GM18505 (cell line): ENCODE data around the gene EFNB2.

ENCODE experiments used
- ATAC-seq: cut with Tn5 transposase; IDR thresholded peaks from one replicate; pipeline ENCODE4 v1.9.1; 2021; ENCODE audit not compliant: unreplicated experiment
- POLR2A ChIP-seq: IDR thresholded peaks from 4 replicates; pipeline ENCODE4 v1.6.1; 2011; ENCODE audit warnings: borderline replicate concordance; ENCODE audit not compliant: insufficient read depth, insufficient read length; ENCODE audit errors: extremely low read depth

Gene EFNB2

GRCh38 chr13:106513025-106513983, 22.2 kb downstream of the EFNB2 start:
- ATAC-seq, result no peak
- no peak for TF ChIP-seq POLR2A

- no peak for TF ChIP-seq POLR2A
- peak; percentile 79 for ATAC-seq
These were observed 27.7 kb downstream of the EFNB2 start for GRCh38 chr13:106507560-106508274.

GRCh38 chr13:106506286-106506685, 29.2 kb downstream of the EFNB2 start:
- no peak for ATAC-seq
- no peak for TF ChIP-seq POLR2A

- no peak for ATAC-seq
- TF ChIP-seq POLR2A, result no peak
These were observed 29.7 kb downstream of the EFNB2 start for GRCh38 chr13:106505732-106506131.

GRCh38 chr13:106505295-106505694, 30.2 kb downstream of the EFNB2 start:
- no peak for TF ChIP-seq POLR2A
- no peak for ATAC-seq

GRCh38 chr13:106503730-106504453, 31.6 kb downstream of the EFNB2 start:
- TF ChIP-seq POLR2A, result no peak
- ATAC-seq, result no peak

GRCh38 chr13:106503272-106503671, 32.2 kb downstream of the EFNB2 start:
- no peak for ATAC-seq
- no peak for TF ChIP-seq POLR2A

- no peak for ATAC-seq
- TF ChIP-seq POLR2A, result no peak
These were observed 35.0 kb downstream of the EFNB2 start for GRCh38 chr13:106500445-106500844.

- ATAC-seq, result peak; percentile 74
- no peak for TF ChIP-seq POLR2A
These were observed 35.6 kb downstream of the EFNB2 start for GRCh38 chr13:106499896-106500295.

GRCh38 chr13:106499113-106499512, 36.3 kb downstream of the EFNB2 start:
- TF ChIP-seq POLR2A, result no peak
- no peak for ATAC-seq

GRCh38 chr13:106498571-106498970, 36.9 kb downstream of the EFNB2 start:
- TF ChIP-seq POLR2A, result no peak
- ATAC-seq, result no peak

GRCh38 chr13:106498158-106498557, 37.3 kb downstream of the EFNB2 start:
- ATAC-seq, result no peak
- TF ChIP-seq POLR2A, result no peak

GRCh38 chr13:106497079-106497478, 38.4 kb downstream of the EFNB2 start:
- TF ChIP-seq POLR2A, result no peak
- ATAC-seq, result no peak
